Cardiac muscle cell (in vitro differentiated cells and primary cell): Measurements from ENCODE around the gene PYHIN1. TPM values are rescaled to one million over a fixed set of nuclear protein-coding genes. Genes with fewer than 3 reads are reported as not detected.

Experiments used
- DNase-seq, 2 donors: peaks; one replicate each; pipeline versions ENCODE4 v3.0.0 to v3.0.0-alpha.2; 2010 to 2017; ENCODE audit warnings: low read depth in 1 of 2, low spot score in 1 of 2
- H3K27ac ChIP-seq: fragments of 200-600 bp; sonication (generic); 2 replicates; pipeline ENCODE4 v1.5.1; 2016
- H3K27me3 ChIP-seq: fragments of 200-600 bp; sonication (generic); 2 replicates; pipeline ENCODE4 v1.6.0; 2016; ENCODE audit warnings: control low read depth
- H3K36me3 ChIP-seq: fragments of 200-600 bp; sonication (generic); 2 replicates; pipeline ENCODE4 v1.5.1; 2016; ENCODE audit warnings: control low read depth
- H3K4me1 ChIP-seq: fragments of 200-600 bp; sonication (generic); 2 replicates; pipeline ENCODE4 v1.8.1; 2017; ENCODE audit warnings: low read depth, mild to moderate bottlenecking, mixed run types
- H3K4me3 ChIP-seq: fragments of 200-600 bp; sonication (generic); 2 replicates; pipeline ENCODE4 v1.5.1; 2016; ENCODE audit warnings: mild to moderate bottlenecking
- H3K9me3 ChIP-seq: fragments of 200-600 bp; sonication (generic); 2 replicates; pipeline ENCODE4 v1.5.1; 2017; ENCODE audit warnings: low read depth, mild to moderate bottlenecking, control low read depth
- polyA plus RNA-seq: library from polyadenylated mRNA; unstranded; fragments of >200 nt; fragmentation: Nextera tagmentation; extraction: Ambion mirVana; gene quantifications from 2 replicates; pipeline ENCODE4 v1.2.1, GENCODE V29; 2016
- total RNA-seq: library from RNA; depleted of rRNA; stranded (reverse); fragments of >200 nt; gene quantifications from 2 replicates; pipeline ENCODE4 v1.2.3, GENCODE V29; 2016
- TF ChIP-seq, protein P1 (sequence below): IDR thresholded peaks from 2 replicates; pipeline ENCODE4 v1.5.1; 2012; ENCODE audit warnings: low read depth, mild to moderate bottlenecking, low read length

PYHIN1 gene
- total and polyA plus RNA-seq, 2 experiments from 2014 or later = not detected

- Histone ChIP-seq H3K36me3 (no peaks in the 10 kb centered on the region), H3K4me1 (no peaks in the 10 kb centered on the region), H3K27me3 (no peaks in the 10 kb centered on the region), H3K4me3 (no peak overlapping the region), H3K27ac (no peak overlapping the region), H3K9me3 (no peaks in the 10 kb centered on the region)
- TF ChIP-seq, protein P1, sequence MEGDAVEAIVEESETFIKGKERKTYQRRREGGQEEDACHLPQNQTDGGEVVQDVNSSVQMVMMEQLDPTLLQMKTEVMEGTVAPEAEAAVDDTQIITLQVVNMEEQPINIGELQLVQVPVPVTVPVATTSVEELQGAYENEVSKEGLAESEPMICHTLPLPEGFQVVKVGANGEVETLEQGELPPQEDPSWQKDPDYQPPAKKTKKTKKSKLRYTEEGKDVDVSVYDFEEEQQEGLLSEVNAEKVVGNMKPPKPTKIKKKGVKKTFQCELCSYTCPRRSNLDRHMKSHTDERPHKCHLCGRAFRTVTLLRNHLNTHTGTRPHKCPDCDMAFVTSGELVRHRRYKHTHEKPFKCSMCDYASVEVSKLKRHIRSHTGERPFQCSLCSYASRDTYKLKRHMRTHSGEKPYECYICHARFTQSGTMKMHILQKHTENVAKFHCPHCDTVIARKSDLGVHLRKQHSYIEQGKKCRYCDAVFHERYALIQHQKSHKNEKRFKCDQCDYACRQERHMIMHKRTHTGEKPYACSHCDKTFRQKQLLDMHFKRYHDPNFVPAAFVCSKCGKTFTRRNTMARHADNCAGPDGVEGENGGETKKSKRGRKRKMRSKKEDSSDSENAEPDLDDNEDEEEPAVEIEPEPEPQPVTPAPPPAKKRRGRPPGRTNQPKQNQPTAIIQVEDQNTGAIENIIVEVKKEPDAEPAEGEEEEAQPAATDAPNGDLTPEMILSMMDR = no peak
- DNase-seq = no peak
Measured at GRCh38 chr1:158942490-158942889, 11.1 kb downstream of the PYHIN1 start.

DNA sequence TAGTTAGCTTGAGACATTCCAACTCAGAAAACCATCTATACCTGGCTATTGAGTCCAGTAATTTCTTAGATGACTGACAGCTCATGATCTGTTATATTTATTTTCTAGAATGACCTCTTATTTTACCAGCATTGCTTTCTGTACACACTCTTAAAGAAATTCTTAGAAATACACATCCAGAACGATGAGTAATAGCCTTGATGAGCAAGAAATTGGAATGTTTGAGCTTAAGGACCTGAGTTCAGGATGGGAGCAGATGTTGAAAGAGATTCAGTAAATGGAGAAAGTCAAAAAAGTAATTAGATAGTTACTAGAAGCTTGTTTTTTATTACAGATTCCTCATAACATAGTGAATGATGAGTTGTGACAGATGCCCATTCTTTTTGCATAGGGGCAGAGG is 11.7 kb downstream of the PYHIN1 start:
- Histone ChIP-seq H3K27me3 (no peaks in the 10 kb centered on the region), H3K9me3 (no peaks in the 10 kb centered on the region), H3K4me3 (no peak overlapping the region), H3K27ac (no peak overlapping the region), H3K4me1 (no peaks in the 10 kb centered on the region), H3K36me3 (no peaks in the 10 kb centered on the region)
- DNase-seq = no peak
- TF ChIP-seq, protein P1 = no peak

DNA sequence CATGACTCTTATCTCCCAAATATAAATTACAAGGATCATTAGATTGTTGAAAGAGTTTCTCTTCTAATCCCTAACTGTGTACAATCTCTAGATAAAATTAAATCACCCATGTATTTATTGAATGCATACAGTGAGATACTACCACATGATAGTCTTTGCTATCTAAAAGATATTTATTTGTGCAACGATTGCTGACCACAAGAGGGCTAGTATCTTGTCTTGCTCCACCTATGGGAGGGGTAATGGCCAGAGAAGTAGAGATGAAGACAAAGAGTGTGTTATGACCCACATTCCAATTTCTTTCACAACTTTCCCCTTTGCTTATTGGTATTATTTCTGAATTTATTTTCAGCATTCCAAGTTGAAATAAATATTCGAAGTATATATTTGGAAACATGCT is 13.7 kb downstream of the PYHIN1 start:
- TF ChIP-seq, protein P1 = no peak
- Histone ChIP-seq H3K36me3 (no peaks in the 10 kb centered on the region), H3K9me3 (no peaks in the 10 kb centered on the region), H3K4me3 (no peak overlapping the region), H3K4me1 (no peaks in the 10 kb centered on the region), H3K27ac (no peak overlapping the region), H3K27me3 (no peaks in the 10 kb centered on the region)
- no peak for DNase-seq

- TF ChIP-seq, protein P1 = no peak
- Histone ChIP-seq H3K4me1 (no peaks in the 10 kb centered on the region), H3K4me3 (no peak overlapping the region), H3K27me3 (no peaks in the 10 kb centered on the region), H3K36me3 (no peaks in the 10 kb centered on the region), H3K27ac (no peak overlapping the region), H3K9me3 (no peaks in the 10 kb centered on the region)
- no peak for DNase-seq
Measured at GRCh38 chr1:158946785-158947184, 15.4 kb downstream of the PYHIN1 start.

DNA sequence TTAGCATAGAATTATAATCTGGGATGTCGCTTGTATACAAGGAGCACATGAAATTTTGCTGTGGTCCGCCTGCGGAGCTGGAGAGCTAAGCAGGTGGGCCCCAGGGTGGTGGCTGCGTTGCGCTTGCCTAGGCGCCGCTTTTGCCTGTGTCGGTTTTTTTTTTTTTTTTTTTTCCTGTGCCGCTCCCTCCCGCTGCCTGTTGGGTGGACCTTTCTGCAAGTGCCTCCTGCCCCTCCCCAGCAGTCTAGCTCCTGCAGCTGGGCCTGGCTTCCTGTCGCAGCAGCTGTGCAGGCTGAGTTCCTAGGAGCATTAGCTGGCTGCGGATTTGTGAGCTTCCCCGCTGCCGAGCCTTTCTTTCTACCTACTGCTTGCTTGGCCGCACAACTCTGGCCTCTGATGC is 20.6 kb downstream of the PYHIN1 start:
- Histone ChIP-seq H3K9me3 (no peaks in the 10 kb centered on the region), H3K36me3 (no peaks in the 10 kb centered on the region), H3K4me3 (no peak overlapping the region), H3K4me1 (no peaks in the 10 kb centered on the region), H3K27me3 (no peaks in the 10 kb centered on the region), H3K27ac (no peak overlapping the region)
- DNase-seq = no peak
- TF ChIP-seq, protein P1 = no peak

DNA sequence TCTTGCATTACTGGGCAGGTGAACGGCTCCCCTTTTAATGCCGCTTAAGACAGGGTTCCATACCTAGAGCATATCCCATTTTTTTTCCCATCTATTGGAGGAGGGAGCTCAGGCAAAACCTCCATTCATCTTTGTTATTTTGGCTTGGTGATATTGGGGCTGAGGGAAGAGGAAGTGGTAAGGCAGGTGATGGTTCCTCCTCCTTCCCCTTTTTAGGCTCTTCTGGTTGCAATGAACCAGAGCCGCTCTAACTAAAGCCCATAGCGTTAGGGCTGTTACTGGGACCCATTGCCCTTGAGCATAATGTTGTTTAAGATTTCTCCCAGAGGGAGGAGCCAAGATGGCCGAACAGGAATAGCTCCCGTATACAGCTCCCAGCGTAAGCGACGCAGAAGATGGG is 21.1 kb downstream of the PYHIN1 start:
- no peaks in the 10 kb centered on the region for H3K36me3 ChIP-seq
- no peaks in the 10 kb centered on the region for H3K27me3 ChIP-seq
- no peak overlapping the region for H3K27ac ChIP-seq
- no peak overlapping the region for H3K4me3 ChIP-seq
- TF ChIP-seq, protein P1 = no peak
- H3K4me1 ChIP-seq = no peaks in the 10 kb centered on the region
- DNase-seq = no peak
- H3K9me3 ChIP-seq = no peaks in the 10 kb centered on the region
